K562 (cell line): ENCODE data around the gene PRICKLE3. TPM values are rescaled to one million over a fixed set of nuclear protein-coding genes. Genes with fewer than 3 reads are reported as not detected.

Experiments
- ARID1B ChIP-seq: fragments of 450-650 bp; IDR thresholded peaks from 2 replicates; pipeline ENCODE4 v1.6.1; 2016; ENCODE audit warnings: antibody characterized with exemption, mild to moderate bottlenecking, inconsistent platforms
- CHCHD3 ChIP-seq: fragments of 250-450 bp; sonication (Bioruptor Pico); IDR thresholded peaks from 2 replicates; pipeline ENCODE4 v2.1.2; 2022; ENCODE audit warnings: mild to moderate bottlenecking
- EHMT2 ChIP-seq: fragments of 450-650 bp; IDR thresholded peaks from 2 replicates; pipeline ENCODE4 v1.6.1; 2018; ENCODE audit warnings: antibody characterized with exemption
- FIP1L1 ChIP-seq: fragments of 200-400 bp; formaldehyde crosslinking; IDR thresholded peaks from 2 replicates; pipeline ENCODE4 v1.6.1; 2018; ENCODE audit warnings: mild to moderate bottlenecking, low read depth, low read length; ENCODE audit not compliant: poor library complexity, severe bottlenecking
- JUND ChIP-seq, 2 experiments: IDR thresholded peaks; 2 replicates in 1 of 2; 3 replicates in 1 of 2; pipeline ENCODE4 v1.6.1; 2011; ENCODE audit warnings: borderline replicate concordance in 2 of 2, low read depth in 2 of 2, low read length in 2 of 2, improper control_type of control experiment in 1 of 2, missing biosample characterization in 1 of 2, missing genetic modification characterization in 1 of 2, missing genetic modification reagents in 1 of 2
- NCOA2 ChIP-seq, 2 experiments: fragments of 450-650 bp; IDR thresholded peaks; 2 replicates each; pipeline ENCODE4 v1.6.1; 2018; ENCODE audit warnings: mild to moderate bottlenecking in 2 of 2, moderate library complexity in 1 of 2; ENCODE audit not compliant: partially characterized antibody in 2 of 2
- NCOA4 ChIP-seq: fragments of 450-650 bp; IDR thresholded peaks from 2 replicates; pipeline ENCODE4 v1.6.1; 2018; ENCODE audit warnings: mild to moderate bottlenecking; ENCODE audit not compliant: partially characterized antibody
- NEUROD1 ChIP-seq: fragments of 150-350 bp; IDR thresholded peaks from 2 replicates; pipeline ENCODE4 v1.6.1; 2014; ENCODE audit warnings: borderline replicate concordance, low read length, low read depth; ENCODE audit not compliant: partially characterized antibody
- NR3C1 ChIP-seq: sonication (generic); formaldehyde crosslinking; IDR thresholded peaks from 2 replicates; pipeline ENCODE4 v1.8.1; 2022; ENCODE audit warnings: missing genetic modification reagents
- POLR2AphosphoS2 ChIP-seq: IDR thresholded peaks from 2 replicates; pipeline ENCODE4 v1.6.1; 2012; ENCODE audit warnings: low read length, improper control_type of control experiment
- POLR2G ChIP-seq: fragments of 200-400 bp; formaldehyde crosslinking; IDR thresholded peaks from 2 replicates; pipeline ENCODE4 v1.6.1; 2017; ENCODE audit warnings: low read depth, mild to moderate bottlenecking, antibody characterized with exemption, low read length, moderate library complexity
- RAD51 ChIP-seq: fragments of 450-650 bp; IDR thresholded peaks from 2 replicates; pipeline ENCODE4 v1.7.1; 2016; ENCODE audit warnings: low read depth, mild to moderate bottlenecking, borderline replicate concordance
- SAP30 ChIP-seq: fragments of 200-600 bp; sonication (generic); IDR thresholded peaks from 2 replicates; pipeline ENCODE4 v1.6.1; 2012; ENCODE audit warnings: borderline replicate concordance, low read depth, mild to moderate bottlenecking, moderate library complexity, low read length, control low read depth, inconsistent platforms; ENCODE audit not compliant: insufficient read depth, poor library complexity, severe bottlenecking
- SMAD1 ChIP-seq: fragments of 150-350 bp; IDR thresholded peaks from 2 replicates; pipeline ENCODE4 v1.6.1; 2014; ENCODE audit warnings: low read length, low read depth; ENCODE audit not compliant: partially characterized antibody
- SP2 ChIP-seq: IDR thresholded peaks from 2 replicates; pipeline ENCODE4 v1.6.1; 2011; ENCODE audit warnings: mild to moderate bottlenecking, low read depth, low read length, moderate library complexity; ENCODE audit not compliant: poor library complexity, severe bottlenecking; ENCODE audit errors: extremely low read depth
- ZBTB33 ChIP-seq: sonication (generic); formaldehyde crosslinking; IDR thresholded peaks from 2 replicates; pipeline ENCODE4 v1.8.1; 2023; ENCODE audit warnings: mild to moderate bottlenecking, missing genetic modification reagents
- ZC3H4 ChIP-seq: sonication (generic); formaldehyde crosslinking; IDR thresholded peaks from 2 replicates; pipeline ENCODE4 v1.9.0; 2021; ENCODE audit warnings: missing genetic modification reagents, borderline replicate concordance
- ZNF311 ChIP-seq: fragments of 250-450 bp; sonication (Bioruptor Pico); IDR thresholded peaks from 2 replicates; pipeline ENCODE4 v1.4.0; 2020; ENCODE audit warnings: mild to moderate bottlenecking, moderate library complexity
- ZNF354B ChIP-seq: fragments of 250-450 bp; sonication (Bioruptor Pico); IDR thresholded peaks from 2 replicates; pipeline ENCODE4 v1.4.0; 2020
- ZNF436 ChIP-seq: fragments of 250-450, 450-650 bp; sonication (Bioruptor Pico); formaldehyde crosslinking; IDR thresholded peaks from 2 replicates; pipeline ENCODE4 v1.7.0; 2020; ENCODE audit warnings: mild to moderate bottlenecking
- polyA plus RNA-seq, 8 experiments: library from polyadenylated mRNA; depleted of rRNA in 4 of 8; stranded (reverse) in 5 of 8; unstranded in 3 of 8; fragments of >200 nt; fragmentation: Nextera tagmentation in 2 of 8; fragmentation: Illumina TruSeq in 1 of 8; extraction: Ambion mirVana in 2 of 8; extraction: Trizol in 1 of 8; gene quantifications; 2 replicates each; pipeline versions ENCODE4 v1.2.1 to v1.2.3, GENCODE V29; 2011 to 2014; ENCODE audit warnings: inconsistent platforms in 1 of 8, missing spikeins in 1 of 8
- total RNA-seq, 7 experiments: library from RNA; depleted of rRNA in 6 of 7; stranded (reverse); fragments of >200 nt in 6 of 7; fragmentation: Illumina TruSeq in 2 of 7; extraction: Trizol in 2 of 7; gene quantifications; 2 replicates each; pipeline versions ENCODE4 v1.2.1 to v1.2.3, GENCODE V29; 2011 to 2021; ENCODE audit warnings: low replicate concordance in 1 of 7
- TF ChIP-seq, protein P1 (sequence below): sonication (generic); formaldehyde crosslinking; IDR thresholded peaks from 2 replicates; pipeline ENCODE4 v1.8.1; 2023; ENCODE audit warnings: mild to moderate bottlenecking, missing genetic modification reagents
- TF ChIP-seq, protein P2 (sequence below): sonication (generic); formaldehyde crosslinking; IDR thresholded peaks from 2 replicates; pipeline ENCODE4 v1.5.0; 2020; ENCODE audit warnings: missing genetic modification reagents

The PRICKLE3 gene
- total and polyA plus RNA-seq, 9 of the 15 experiments (the other 6 are each of a cell fraction or from before 2014, with no cell fraction given), result 1.1 to 44.3 (median 14.0) TPM

DNA sequence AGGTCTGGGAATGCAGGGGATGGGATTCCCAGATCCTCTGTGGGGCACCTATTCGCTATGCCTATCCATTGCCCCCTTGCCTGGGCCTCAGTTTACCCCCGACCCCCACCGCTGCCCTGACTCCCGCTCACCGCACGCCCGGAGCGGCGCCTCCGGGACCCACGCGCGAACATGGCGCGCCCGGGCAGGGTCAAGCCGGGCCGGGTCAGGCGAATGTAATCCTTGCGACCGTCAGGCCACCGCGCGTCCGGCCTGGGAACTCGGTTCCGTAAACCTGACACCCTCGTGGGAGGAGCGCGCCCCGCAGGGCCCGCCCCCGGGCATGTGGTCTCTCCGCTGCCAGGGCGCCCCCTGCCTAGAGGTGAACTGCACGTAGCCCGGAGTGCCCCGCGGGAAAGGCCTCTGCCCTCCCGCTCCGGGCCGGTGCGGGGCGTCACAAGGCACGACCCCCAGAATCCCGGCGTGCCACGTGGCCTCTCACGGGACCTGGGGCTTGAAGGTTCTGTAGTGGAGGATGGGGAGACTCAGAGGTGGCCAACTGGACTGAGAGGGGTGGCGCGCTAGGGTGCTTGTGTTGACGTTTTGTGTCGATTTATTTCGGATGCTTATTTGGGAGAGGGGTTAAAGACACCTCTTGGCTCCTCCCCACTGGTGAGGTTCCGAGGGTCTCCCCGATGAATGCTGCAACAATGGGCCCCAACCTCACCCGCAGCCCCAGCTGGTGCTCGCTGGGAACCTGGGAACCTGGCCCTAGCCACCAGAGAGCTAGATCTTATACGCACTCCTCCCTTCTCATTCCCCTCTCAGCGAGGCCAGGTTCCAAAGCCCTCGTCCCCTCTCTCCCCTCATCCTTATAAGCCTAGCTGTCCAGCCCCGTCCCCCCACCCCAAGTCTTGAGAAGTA is at the start of gene PRICKLE3 (continued):
- TF ChIP-seq, protein P1, sequence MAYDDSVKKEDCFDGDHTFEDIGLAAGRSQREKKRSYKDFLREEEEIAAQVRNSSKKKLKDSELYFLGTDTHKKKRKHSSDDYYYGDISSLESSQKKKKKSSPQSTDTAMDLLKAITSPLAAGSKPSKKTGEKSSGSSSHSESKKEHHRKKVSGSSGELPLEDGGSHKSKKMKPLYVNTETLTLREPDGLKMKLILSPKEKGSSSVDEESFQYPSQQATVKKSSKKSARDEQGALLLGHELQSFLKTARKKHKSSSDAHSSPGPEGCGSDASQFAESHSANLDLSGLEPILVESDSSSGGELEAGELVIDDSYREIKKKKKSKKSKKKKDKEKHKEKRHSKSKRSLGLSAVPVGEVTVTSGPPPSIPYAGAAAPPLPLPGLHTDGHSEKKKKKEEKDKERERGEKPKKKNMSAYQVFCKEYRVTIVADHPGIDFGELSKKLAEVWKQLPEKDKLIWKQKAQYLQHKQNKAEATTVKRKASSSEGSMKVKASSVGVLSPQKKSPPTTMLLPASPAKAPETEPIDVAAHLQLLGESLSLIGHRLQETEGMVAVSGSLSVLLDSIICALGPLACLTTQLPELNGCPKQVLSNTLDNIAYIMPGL (CRISPR knock-in tag), result peak; percentile 27; the same call in 1 of the 2 replicates
- TF ChIP-seq NR3C1 (CRISPR knock-in tag), result peak; percentile 25; the same call in 1 of the 2 replicates
- peak; percentile 46; the same call in 1 of the 2 replicates for TF ChIP-seq ZBTB33 (CRISPR knock-in tag)
- no peak for TF ChIP-seq ZNF354B (CRISPR knock-in tag)
- TF ChIP-seq ARID1B, result peak; percentile 10; the same call in 1 of the 2 replicates
- TF ChIP-seq POLR2AphosphoS2, result no peak
- TF ChIP-seq SMAD1, result no peak
- no peak for TF ChIP-seq NCOA4
- peak; percentile 39 for TF ChIP-seq FIP1L1
- TF ChIP-seq JUND (IDR thresholded peaks at IDR 0.05; ENCODE audit: borderline replicate concordance, low read depth, low read length), result 0 out of 2 replicates have a peak, but pooled peaks have one; percentile 23
- TF ChIP-seq JUND (tag; IDR thresholded peaks at IDR 0.05; ENCODE audit: borderline replicate concordance, low read depth, low read length), result peak; percentile 44; the same call in 1 of the 3 replicates
- no peak for TF ChIP-seq ZC3H4 (CRISPR knock-in tag)
- no peak for TF ChIP-seq NCOA2 (IDR thresholded peaks at IDR 0.05; ENCODE audit: partially characterized antibody in 2 of 2)
- no peak for TF ChIP-seq CHCHD3
- TF ChIP-seq SP2, result no peak
- peak; percentile 34 for TF ChIP-seq NEUROD1
- TF ChIP-seq RAD51, result peak; percentile 61
- peak; percentile 94 for TF ChIP-seq POLR2G
- no peak for TF ChIP-seq ZNF436 (CRISPR knock-in tag)
- TF ChIP-seq SAP30, result no peak
- no peak for TF ChIP-seq ZNF311
- no peak for TF ChIP-seq EHMT2
- TF ChIP-seq, protein P2, sequence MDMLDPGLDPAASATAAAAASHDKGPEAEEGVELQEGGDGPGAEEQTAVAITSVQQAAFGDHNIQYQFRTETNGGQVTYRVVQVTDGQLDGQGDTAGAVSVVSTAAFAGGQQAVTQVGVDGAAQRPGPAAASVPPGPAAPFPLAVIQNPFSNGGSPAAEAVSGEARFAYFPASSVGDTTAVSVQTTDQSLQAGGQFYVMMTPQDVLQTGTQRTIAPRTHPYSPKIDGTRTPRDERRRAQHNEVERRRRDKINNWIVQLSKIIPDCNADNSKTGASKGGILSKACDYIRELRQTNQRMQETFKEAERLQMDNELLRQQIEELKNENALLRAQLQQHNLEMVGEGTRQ (CRISPR knock-in tag), result peak; percentile 55
